Muscle of arm (tissue), 12 donors: ENCODE results near the gene TACSTD2. TPM values are rescaled to one million over a fixed set of nuclear protein-coding genes. Genes with fewer than 3 reads are reported as not detected.
"Not testable (repeated sequence)": the region's sequence is repeated elsewhere in the genome, so short reads cannot be mapped to it uniquely, and the experiment has no call there.

Source experiments
- DNase-seq: peaks from one replicate; pipeline ENCODE4 v3.0.0-alpha.2; 2013
- polyA plus RNA-seq, 12 donors: library from polyadenylated mRNA; unstranded; fragments of 120-200 nt; gene quantifications; one replicate each; pipeline ENCODE4 v1.2.1, GENCODE V29; 2013; ENCODE audit not compliant: insufficient read length in 12 of 12

TACSTD2 gene
- polyA plus RNA-seq, 12 donors, result 0.08 to 51.6 (median 0.35) TPM; not detected in 2

GRCh38 chr1:58590019-58590418 is 13.0 kb upstream of the TACSTD2 start:
- DNase-seq, result no peak

- DNase-seq, result no peak
Measured at GRCh38 chr1:58588396-58588795, 11.3 kb upstream of the TACSTD2 start.

GRCh38 chr1:58587667-58588066 is 10.6 kb upstream of the TACSTD2 start:
- no peak for DNase-seq

- no peak for DNase-seq
Measured at GRCh38 chr1:58586271-58586670, 9.2 kb upstream of the TACSTD2 start.

GRCh38 chr1:58585581-58586151 is 8.6 kb upstream of the TACSTD2 start:
- no peak for DNase-seq

GRCh38 chr1:58585166-58585565 is 8.1 kb upstream of the TACSTD2 start:
- no peak for DNase-seq

- DNase-seq, result no peak
Measured at GRCh38 chr1:58584082-58584895, 7.2 kb upstream of the TACSTD2 start.

- no peak for DNase-seq
Measured at GRCh38 chr1:58583496-58583895, 6.4 kb upstream of the TACSTD2 start.

GRCh38 chr1:58582143-58582542 is 5.1 kb upstream of the TACSTD2 start:
- not testable (repeated sequence) for DNase-seq

GRCh38 chr1:58581641-58582040 is 4.6 kb upstream of the TACSTD2 start:
- DNase-seq, result no peak

- DNase-seq, result no peak
Measured at GRCh38 chr1:58580186-58580585, 3.1 kb upstream of the TACSTD2 start.

- no peak for DNase-seq
Measured at GRCh38 chr1:58577654-58578030, 590 bp upstream of the TACSTD2 start.

- no peak for DNase-seq
Measured at GRCh38 chr1:58576325-58576726, 726 bp downstream of the TACSTD2 start.

- no peak for DNase-seq
Measured at GRCh38 chr1:58575551-58576324, 1.3 kb downstream of the TACSTD2 start.

GRCh38 chr1:58574816-58575215 is 2.2 kb downstream of the TACSTD2 start:
- no peak for DNase-seq

- DNase-seq, result no peak
Measured at GRCh38 chr1:58573705-58574591, 3.1 kb downstream of the TACSTD2 start.

GRCh38 chr1:58573138-58573537 is 3.9 kb downstream of the TACSTD2 start:
- no peak for DNase-seq

- no peak for DNase-seq
Measured at GRCh38 chr1:58572690-58573089, 4.4 kb downstream of the TACSTD2 start.

GRCh38 chr1:58571616-58572015 is 5.4 kb downstream of the TACSTD2 start:
- no peak for DNase-seq

GRCh38 chr1:58570817-58571216 is 6.2 kb downstream of the TACSTD2 start:
- no peak for DNase-seq

GRCh38 chr1:58570094-58570493 is 7.0 kb downstream of the TACSTD2 start:
- DNase-seq, result no peak

GRCh38 chr1:58568911-58569310 is 8.1 kb downstream of the TACSTD2 start:
- DNase-seq, result no peak
